Peyer's patch (tissue), 4 donors: ENCODE measurements around the gene FGD5. TPM values are rescaled to one million over a fixed set of nuclear protein-coding genes. Genes with fewer than 3 reads are reported as not detected.
A peak's percentile ranks its signal among the peaks of the same experiment; 100 is the strongest.

Experiments used
- DNase-seq, 3 donors: peaks; one replicate each; pipeline ENCODE4 v3.0.0-alpha.2; 2017 to 2019
- H3K27ac ChIP-seq, 4 donors: fragments of 200-600 bp; sonication (generic); one replicate each; pipeline ENCODE4 v1.5.1; 2016 to 2019
- H3K27me3 ChIP-seq, 2 donors: fragments of 200-600 bp; sonication (generic); one replicate each; pipeline ENCODE4 v1.5.1; 2019
- H3K36me3 ChIP-seq, 3 donors: fragments of 200-600 bp; sonication (generic); one replicate each; pipeline ENCODE4 v1.5.1; 2016 to 2019
- H3K4me1 ChIP-seq, 4 donors: fragments of 200-600 bp; sonication (generic); one replicate each; pipeline ENCODE4 v1.5.1; 2016 to 2019
- H3K4me3 ChIP-seq, 4 donors: fragments of 200-600 bp; sonication (generic); 1 replicate in 3 of 4; 2 replicates in 1 of 4; pipeline ENCODE4 v1.5.1; 2016 to 2019; ENCODE audit warnings: mild to moderate bottlenecking in 1 of 4
- H3K9me3 ChIP-seq, 4 donors: fragments of 200-600 bp; sonication (generic); one replicate each; pipeline ENCODE4 v1.5.1; 2016 to 2019; ENCODE audit warnings: mild to moderate bottlenecking in 1 of 4
- CTCF ChIP-seq, 6 experiments: fragments of 450-650 bp in 4 of 6; fragments of 200-600 bp in 2 of 6; sonication (generic) in 1 of 6; IDR thresholded peaks; one replicate each; pipeline ENCODE4 v1.5.1; 2017 to 2019; ENCODE audit warnings: antibody characterized with exemption in 6 of 6, mild to moderate bottlenecking in 3 of 6, moderate library complexity in 1 of 6
- POLR2A ChIP-seq, 2 donors: fragments of 450-650 bp; IDR thresholded peaks; one replicate each; pipeline ENCODE4 v1.5.1; 2017; ENCODE audit warnings: antibody characterized with exemption in 2 of 2, mild to moderate bottlenecking in 2 of 2, moderate library complexity in 2 of 2
- total RNA-seq, 4 donors: library from RNA; depleted of rRNA; stranded (reverse); fragments of >200 nt; gene quantifications; one replicate each; pipeline ENCODE4 v1.1.0, GENCODE V29; 2016

The FGD5 gene
- total RNA-seq, 4 donors from 2014 or later: 8.6 to 65.2 (median 18.1) TPM

GRCh38 chr3:14894085-14894484 is 75.3 kb downstream of the FGD5 start:
- no peaks in the 10 kb centered on the region for H3K27me3 ChIP-seq
- DNase-seq: no peak
- no peak for TF ChIP-seq POLR2A (IDR thresholded peaks at IDR 0.05)
- no peak for TF ChIP-seq CTCF (IDR thresholded peaks at IDR 0.05)
- H3K4me3 ChIP-seq: no peak overlapping the region
- H3K27ac ChIP-seq: no peak overlapping the region
- H3K36me3 ChIP-seq: no peaks in the 10 kb centered on the region
- no peaks in the 10 kb centered on the region for H3K9me3 ChIP-seq
- H3K4me1 ChIP-seq: no peaks in the 10 kb centered on the region

- no peak overlapping the region for H3K4me3 ChIP-seq
- H3K36me3 ChIP-seq: peaks cover 0 to 4% (median 0%) of the 10 kb centered on the region in 3 donors
- H3K9me3 ChIP-seq: no peaks in the 10 kb centered on the region
- no peak for DNase-seq
- H3K27me3 ChIP-seq: no peaks in the 10 kb centered on the region
- TF ChIP-seq CTCF (IDR thresholded peaks at IDR 0.05) (no peak), POLR2A (IDR thresholded peaks at IDR 0.05) (no peak)
- H3K27ac ChIP-seq: no peak overlapping the region
- peaks cover 0 to 6% (median 0%) of the 10 kb centered on the region in 4 donors for H3K4me1 ChIP-seq
These were observed 78.5 kb downstream of the FGD5 start for GRCh38 chr3:14897266-14897665.

GRCh38 chr3:14898929-14899328 is 80.2 kb downstream of the FGD5 start:
- no peak overlapping the region for H3K4me3 ChIP-seq
- no peak for DNase-seq
- H3K27me3 ChIP-seq: no peaks in the 10 kb centered on the region
- no peak for TF ChIP-seq POLR2A (IDR thresholded peaks at IDR 0.05)
- no peak for TF ChIP-seq CTCF (IDR thresholded peaks at IDR 0.05)
- no peak overlapping the region for H3K27ac ChIP-seq
- peaks cover 0 to 4% (median 0%) of the 10 kb centered on the region in 3 donors for H3K36me3 ChIP-seq
- H3K4me1 ChIP-seq: peaks cover 0 to 6% (median 0%) of the 10 kb centered on the region in 4 donors
- no peaks in the 10 kb centered on the region for H3K9me3 ChIP-seq

GRCh38 chr3:14899993-14900618 is 81.3 kb downstream of the FGD5 start:
- TF ChIP-seq POLR2A (IDR thresholded peaks at IDR 0.05) (no peak), CTCF (IDR thresholded peaks at IDR 0.05) (peak in 3 of 6 experiments; percentile 0 to 45 (median 21))
- H3K4me3 ChIP-seq: no peak overlapping the region
- no peaks in the 10 kb centered on the region for H3K27me3 ChIP-seq
- no peaks in the 10 kb centered on the region for H3K9me3 ChIP-seq
- H3K4me1 ChIP-seq: peaks cover 0 to 6% (median 0%) of the 10 kb centered on the region in 4 donors
- H3K36me3 ChIP-seq: peaks cover 0 to 4% (median 0%) of the 10 kb centered on the region in 3 donors
- peak in 2 of 3 donors; percentile 69 to 73 for DNase-seq
- no peak overlapping the region for H3K27ac ChIP-seq

GRCh38 chr3:14900881-14901873 is 82.4 kb downstream of the FGD5 start:
- no peak overlapping the region for H3K27ac ChIP-seq
- no peaks in the 10 kb centered on the region for H3K27me3 ChIP-seq
- TF ChIP-seq CTCF (IDR thresholded peaks at IDR 0.05) (no peak), POLR2A (IDR thresholded peaks at IDR 0.05) (no peak)
- DNase-seq: no peak
- peaks cover 0 to 6% (median 0%) of the 10 kb centered on the region in 4 donors for H3K4me1 ChIP-seq
- no peaks in the 10 kb centered on the region for H3K9me3 ChIP-seq
- no peak overlapping the region for H3K4me3 ChIP-seq
- H3K36me3 ChIP-seq: peaks cover 0 to 4% (median 0%) of the 10 kb centered on the region in 3 donors
